HG02759 (cell line): ENCODE results near the gene CPSF4.
"Not testable (repeated sequence)": the region's sequence is repeated elsewhere in the genome, so short reads cannot be mapped to it uniquely, and the experiment has no call there.

ENCODE experiments used
- ATAC-seq: cut with Tn5 transposase; IDR thresholded peaks from one replicate; pipeline ENCODE4 v1.9.1; 2021; ENCODE audit warnings: mild to moderate bottlenecking, moderate library complexity; ENCODE audit not compliant: unreplicated experiment

CPSF4 gene

DNA sequence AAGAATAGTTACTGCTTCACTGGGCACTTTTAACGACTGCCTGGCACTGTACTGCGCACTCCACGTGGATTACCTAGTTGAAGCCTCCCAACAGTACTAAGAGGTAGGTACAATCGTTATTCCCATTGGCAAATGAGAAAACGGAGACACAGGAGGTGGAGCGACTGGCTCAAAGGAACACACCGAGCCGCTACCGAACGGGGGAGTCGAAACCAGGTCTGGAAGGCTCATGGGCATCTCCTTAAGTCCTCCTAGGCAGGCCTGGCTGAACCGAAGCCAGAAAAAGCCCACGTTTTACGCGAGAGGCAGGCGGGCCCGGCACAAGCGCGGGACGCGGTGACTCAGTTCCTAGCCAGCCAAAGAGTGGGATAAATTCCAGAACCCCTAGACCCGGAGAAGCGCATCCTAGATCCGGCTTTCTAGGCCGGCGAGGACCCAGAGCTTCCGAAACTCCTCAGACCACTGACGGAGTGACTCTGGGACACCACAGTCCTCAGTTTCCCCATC is 30.8 kb upstream of the CPSF4 start:
- ATAC-seq: no peak

DNA sequence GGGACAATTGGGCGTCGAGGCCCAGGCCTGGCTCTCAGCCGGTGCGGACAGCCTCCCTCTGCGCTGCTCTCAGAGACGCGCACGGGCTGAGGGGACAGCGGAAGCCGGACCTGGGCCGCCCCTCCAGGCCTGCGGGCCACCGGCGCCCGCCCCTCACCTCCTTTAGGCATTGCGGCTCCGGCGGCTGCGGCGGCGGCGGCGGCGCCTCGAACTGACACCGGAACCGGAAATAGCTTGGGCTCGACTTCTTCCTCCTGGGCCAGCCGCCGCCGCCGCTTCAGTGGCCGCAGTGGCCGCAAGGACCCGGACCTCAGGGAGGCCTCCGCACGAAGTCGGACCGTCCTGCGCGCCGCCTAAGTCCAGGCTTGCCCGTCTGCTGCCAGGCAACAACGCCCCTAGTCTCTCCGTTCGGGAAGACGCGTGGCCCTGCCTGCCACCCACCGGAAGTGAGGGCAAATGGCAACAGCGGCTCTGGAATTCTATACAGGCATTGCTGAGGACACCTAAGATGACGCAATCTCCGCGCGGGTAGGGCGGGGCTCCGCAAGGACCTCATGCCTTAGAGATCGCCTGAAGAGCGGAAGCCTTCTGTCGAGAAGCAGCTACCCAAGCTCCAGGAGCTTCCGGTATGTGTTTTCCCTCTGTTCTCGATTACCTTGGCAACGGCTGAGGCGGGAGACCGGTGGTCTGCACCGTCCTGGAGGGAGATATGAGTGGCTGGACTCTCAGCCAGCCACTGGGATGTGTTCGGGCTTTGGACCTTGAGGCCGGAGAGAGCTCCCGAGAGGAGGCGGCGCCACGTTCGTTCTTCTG is 30.2 kb upstream of the CPSF4 start, which contains the start of the genes BUD31 and PDAP1:
TSS of gene BUD31 (plus strand) at position 591 of the 813 bp plus-strand sequence. CDS start 2,124 bp downstream, outside the sequence.
TSS of gene PDAP1 (minus strand) at position 219 of the 813 bp plus-strand sequence. CDS start at position 170, 49 bp downstream.
- peak; percentile 79 for ATAC-seq

DNA sequence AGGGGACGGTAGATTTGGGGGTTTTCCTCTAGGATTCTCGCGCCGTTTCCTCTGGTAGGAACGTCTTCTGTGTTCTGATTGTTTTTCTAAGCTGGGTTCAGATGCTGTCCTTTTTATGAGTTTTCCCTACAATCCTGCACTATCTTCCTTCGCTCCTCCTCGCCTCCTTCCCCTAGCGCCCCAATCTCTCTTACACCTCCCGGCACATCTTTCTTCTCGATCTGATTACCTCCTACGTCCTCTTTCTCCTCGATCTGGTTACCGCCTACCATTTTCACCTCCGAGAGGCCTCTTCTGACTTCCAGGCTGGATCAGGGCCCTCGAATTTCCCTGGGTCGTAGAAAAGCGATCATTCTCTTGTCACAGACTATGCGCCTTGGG is 29.6 kb upstream of the CPSF4 start:
- ATAC-seq: peak; percentile 3

DNA sequence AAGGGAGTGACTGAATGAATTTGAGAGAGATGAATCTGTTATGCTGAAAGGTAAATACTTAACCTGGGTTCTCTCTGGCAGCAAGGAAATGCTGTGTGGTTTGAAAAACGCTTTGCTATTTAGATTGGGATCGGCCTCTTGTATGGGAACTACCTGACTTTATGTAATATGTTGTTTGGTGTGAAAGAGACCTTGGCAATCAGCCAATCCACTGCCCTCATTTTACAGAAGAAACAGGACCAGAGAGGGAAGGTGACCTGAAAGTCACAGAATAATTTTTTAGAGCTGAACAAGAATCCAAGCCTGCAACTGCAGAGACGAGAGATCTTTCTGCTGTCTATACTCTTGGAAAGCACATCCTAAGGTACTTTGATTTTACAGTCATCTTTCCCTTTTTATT is 28.9 kb upstream of the CPSF4 start:
- no peak for ATAC-seq

DNA sequence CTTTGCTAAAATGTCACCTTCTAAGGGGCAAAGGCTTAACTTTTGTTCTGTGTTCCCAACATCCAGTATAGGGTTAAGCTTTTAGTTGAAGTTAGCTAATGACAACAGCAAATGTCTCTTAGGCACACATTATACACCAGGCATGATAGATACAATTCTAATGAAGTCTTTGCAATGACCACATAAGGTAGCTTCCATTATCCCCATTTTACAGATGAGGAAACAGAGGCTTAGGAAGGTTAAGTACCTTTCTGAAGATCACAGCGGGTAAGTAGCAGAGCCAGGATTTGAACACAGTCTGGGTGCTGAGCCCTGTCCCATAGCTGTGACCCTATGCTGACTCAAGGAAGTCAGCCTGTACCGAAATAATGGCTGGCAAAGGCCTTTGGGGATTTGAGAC is 28.1 kb upstream of the CPSF4 start:
- ATAC-seq: no peak

DNA sequence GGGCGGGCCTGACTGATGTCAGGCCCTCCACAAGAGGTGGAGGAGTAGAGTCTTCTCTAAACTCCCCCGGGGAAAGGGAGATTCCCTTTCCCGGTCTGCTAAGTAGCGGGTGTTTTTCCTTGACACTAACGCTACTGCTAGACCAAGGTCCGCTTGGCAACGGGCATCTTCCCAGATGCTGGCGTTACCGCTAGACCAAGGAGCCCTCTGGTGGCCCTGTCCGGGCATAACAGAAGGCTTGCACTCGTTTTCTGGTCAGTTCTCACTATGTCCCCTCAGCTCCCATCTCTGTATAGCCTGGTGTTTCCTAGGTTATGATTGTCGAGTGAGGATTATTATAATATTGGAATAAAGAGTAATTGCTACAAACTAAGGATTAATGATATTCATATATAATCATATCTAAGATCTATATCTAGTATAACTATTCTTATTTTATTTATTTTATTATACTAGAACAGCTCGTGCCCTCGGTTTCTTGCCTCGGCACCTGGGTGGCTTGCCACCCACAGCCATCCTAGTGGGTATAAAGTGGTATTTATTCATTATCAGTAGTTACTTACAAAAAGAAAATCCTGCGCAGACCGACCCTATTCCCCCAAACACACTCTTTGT is 23.1 kb upstream of the CPSF4 start:
- ATAC-seq: not testable (repeated sequence)

DNA sequence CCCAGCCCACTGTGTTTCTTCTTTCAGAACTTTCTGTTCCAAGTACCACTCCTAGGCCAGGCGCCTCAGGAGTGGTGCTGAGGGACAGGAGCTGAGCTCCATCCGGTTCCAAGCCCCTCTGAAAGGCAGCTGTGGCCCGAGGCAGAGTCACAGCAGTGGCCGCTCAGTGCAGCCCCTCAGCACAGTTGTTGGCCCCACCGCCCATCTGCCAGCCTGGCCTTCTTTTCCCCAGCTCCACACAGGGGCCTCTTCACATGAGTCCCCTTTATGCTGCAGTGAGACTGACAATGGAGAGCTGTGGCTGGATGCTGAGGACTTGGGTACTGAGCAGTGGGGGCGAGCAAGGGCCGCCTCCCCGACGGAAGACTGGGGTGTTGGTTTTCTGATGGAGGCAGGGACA is 20.5 kb upstream of the CPSF4 start:
- no peak for ATAC-seq

DNA sequence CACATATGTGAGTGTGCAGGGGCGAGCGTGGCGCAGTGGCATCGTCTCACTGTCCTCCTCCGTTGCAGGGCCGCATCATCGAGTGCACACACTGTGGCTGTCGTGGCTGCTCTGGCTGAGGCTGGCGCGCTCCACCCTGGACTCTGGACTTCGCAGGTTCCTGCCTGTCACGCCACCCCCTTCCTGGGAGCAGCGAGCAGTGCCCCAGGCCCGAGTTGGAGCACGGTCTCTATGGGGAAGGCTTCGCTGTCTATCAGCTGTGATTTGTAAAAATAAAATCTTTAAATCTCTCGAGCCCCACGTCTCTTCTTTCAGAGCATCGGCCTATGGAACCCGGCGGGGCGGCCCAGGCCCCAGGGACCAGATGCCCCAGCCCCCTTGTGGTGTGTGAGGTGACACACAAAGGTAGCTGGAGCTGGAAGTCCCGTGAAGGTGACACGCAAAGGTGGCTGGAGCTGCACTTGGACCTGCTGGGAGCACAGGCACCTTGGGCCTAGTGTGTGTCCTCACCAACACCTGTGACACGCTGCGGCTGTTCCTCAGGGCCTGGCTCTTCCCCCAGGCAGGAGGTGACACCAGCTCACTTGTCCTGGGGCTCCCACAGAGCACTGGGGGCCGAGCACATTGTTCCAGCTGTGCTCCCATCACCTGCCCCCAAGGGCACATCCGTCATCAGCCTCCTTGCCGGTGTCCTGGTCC is 19.3 kb upstream of the CPSF4 start:
- no peak for ATAC-seq

DNA sequence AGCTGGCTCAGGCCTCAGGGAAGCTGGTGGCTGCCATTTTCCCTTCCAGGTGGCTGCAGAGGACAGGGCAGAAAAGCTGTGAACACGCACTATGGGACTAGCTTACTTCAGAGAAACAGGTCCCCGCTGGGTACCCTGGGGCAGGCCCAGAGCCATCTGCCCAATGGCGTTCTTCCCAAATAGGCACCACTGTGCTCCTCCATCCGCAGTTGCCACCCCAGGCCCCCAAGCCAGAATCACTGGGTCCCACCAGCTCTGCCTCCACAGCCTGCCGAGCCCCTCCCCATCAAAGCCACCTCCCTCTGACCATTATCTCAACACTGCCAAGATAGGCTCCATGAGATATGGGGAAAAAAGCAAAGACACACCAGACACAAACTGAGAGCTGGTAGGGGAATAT is 18.5 kb upstream of the CPSF4 start:
- no peak for ATAC-seq

DNA sequence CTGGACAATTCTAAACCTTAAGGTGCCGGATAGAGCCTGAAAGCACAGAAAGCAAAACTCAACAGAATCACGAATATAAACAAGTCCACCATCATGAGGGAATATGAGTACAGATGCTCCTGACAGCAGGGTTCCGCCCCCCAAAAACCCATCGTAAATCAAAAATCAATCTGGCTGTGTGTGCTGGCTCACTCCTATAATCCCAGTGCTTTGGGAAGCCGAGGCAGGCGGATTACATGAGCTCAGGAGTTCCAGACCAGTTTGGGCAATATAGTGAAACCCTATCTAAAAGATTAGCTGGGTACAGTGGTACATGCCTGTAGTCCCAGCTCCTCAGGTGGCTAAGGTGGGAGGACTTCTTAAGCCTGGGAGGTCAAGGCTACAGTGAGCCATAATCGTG is 17.8 kb upstream of the CPSF4 start:
- ATAC-seq: no peak

DNA sequence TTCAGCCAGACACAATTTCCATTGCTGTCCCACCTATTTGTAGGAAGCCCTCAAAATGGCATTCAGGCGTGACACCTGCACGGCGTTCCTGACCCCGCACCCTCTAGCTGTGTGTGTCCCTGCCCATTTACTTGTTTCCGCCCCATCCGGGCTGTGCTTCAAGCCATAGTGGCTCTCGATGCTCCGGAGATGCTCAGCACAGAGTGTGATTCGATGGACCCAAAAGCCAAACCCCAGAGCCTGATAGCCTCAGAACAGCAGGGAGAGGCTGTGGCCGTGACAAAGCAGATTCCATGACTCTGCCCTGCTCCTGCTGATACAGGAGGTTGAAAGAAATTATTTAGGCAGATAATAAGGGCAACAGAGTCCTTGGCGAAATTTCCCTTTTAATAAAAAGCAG is 16.6 kb upstream of the CPSF4 start:
- ATAC-seq: no peak

DNA sequence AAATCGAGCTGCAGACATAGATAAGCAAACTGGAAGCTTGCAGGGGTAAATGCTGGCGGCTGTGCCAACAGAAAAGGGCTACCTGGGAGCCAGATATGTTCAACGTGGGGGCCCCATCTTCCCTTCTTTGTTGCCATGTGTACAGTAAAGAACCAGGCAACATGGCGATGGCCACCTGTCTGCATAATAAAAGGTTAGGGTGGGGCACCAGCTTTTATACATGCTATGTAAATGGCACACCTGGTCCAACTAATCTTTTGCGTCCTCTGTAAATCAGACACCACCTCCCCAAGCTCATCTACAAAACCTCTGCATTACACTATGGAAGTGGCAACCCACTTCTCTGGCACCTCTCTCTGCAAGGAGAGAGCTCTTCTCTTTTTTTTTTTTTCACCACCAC is 16.1 kb upstream of the CPSF4 start:
- ATAC-seq: no peak

DNA sequence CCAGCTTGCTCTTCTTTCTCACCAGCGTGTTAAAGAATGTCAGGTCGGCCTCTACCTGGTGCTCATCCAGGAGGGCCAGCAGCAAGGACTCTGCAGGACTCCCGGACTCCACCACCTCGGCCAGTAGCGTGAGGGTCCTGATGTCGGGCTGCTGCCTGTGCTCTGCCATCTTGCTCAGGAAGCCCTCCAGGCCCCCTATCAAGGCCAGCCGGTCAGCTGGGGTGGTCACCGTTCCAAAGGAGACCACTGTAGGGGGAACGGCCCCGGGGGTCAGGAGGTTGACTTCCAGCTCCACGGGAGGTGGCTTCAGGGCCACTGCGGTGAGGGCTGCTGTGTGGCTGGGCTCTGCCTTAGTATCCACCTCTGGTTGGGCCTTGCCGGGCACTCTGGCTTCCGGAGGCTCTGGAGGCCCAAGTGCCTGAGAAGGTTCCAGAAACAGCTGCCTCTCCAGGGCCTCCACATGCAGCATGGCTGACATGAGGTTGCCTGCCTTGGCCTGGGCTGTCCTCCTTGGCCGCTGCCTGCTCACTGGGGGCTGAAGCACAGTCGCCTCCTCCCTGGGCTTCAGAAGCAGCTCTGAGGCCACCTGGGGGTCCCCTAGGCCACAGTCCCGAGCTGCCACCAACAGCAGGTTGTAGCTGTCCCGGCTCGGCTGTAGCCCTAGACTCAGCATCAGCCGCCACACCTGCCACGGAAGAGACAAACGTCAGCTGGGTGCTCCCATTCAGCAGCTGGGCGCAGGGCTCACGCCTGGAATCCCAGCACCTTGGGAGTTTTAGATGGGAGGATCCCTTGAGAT is 13.6 kb upstream of the CPSF4 start:
- ATAC-seq: no peak

DNA sequence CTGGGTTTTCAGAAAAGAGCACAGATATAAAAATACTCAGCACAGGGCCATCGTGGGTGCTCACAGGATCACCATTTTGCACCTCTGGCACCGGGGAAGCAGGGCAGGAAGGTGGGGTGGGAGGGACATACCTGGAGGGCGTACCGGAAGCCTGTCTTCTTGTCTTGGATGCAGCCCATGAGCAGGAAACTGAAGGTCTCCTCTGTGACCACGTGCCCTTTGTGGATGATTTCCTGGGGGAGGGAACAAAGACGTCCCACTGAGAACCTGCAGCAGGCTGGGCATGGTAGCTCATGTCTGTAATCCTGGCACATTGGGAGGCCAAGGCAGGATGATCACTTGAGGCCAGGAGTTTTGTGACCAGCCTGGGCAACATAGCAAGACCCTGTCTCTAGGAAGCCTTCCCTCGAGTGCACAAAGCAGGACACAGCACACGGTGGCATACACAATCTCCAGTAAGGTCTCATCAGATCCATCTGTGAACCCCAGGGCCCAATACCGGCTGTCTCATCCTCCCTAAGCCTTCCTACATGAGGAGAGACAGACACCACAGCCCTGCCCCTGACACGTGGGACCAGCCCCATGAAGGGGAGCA is 9.7 kb upstream of the CPSF4 start:
- no peak for ATAC-seq

DNA sequence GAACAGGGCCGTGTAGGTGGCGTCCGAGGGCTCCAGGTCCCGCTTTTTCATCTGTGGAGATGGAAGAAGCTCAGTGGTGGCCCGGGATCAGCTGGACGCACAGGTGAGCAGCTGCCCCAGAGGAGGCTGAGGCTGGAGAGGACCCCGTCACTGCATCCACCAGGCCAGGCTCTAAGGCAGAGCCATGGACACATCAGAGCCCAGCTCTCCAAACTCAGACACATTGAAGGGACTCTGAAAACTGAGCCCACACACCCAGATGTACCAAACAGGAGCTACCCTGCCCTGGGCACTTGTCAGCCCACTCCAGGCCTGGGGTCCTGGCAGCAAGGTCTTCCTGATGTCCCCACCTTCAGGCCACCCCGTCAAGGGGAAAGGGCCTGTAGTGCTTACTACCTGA is 9.0 kb upstream of the CPSF4 start:
- ATAC-seq: no peak

DNA sequence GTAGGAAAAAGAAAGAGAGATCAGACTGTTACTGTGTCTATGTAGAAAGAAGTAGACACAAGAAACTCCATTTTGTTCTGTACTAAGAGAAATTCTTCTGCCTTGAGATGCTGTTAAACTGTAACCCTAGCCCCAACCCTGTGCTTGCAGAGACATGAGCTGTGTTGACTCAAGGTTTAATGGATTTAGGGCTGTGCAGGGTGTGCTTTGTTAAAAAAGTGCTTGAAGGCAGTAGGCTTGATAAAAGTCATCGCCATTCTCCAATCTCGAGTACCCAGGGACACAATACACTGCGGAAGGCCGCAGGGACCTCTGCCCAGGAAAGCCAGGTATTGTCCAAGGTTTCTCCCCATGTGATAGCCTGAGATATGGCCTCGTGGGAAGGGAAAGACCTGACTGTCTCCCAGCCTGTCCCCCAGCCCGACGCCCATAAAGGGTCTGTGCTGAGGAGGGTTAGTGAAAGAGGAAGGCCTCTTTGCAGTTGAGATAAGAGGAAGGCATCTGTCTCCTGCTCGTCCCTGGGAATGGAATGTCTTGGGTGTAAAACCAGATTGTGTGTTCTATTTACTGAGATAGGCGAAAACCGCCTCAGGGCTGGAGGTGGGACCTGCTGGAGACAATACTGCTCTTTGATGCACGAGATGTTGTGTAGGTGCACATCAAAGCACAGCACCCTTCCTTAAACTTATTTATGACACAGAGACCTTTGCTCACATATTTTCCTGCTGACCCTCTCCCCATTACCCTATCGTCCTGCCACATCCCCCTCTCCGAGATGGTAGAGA is 6.8 kb upstream of the CPSF4 start:
- ATAC-seq: not testable (repeated sequence)

DNA sequence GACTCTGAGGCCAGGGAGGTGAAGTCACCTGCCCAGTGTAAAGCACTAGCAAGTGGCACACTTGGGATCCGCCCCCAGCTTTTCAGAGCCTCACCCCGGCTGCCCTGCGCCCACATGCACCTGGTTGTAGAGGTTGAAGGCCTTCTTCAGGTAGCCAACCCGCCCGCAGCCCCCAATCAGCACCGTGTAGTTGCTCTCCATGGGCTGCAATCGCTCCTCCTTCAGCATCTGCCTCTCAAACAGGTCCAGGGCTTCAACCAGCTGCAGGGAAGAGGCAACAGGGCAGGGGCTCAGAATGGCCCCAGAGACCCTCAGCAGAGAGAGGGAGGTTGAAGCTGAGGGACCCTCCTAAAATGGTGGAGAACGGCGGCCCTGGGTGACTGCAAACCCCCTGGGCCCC is 5.6 kb upstream of the CPSF4 start:
- no peak for ATAC-seq

DNA sequence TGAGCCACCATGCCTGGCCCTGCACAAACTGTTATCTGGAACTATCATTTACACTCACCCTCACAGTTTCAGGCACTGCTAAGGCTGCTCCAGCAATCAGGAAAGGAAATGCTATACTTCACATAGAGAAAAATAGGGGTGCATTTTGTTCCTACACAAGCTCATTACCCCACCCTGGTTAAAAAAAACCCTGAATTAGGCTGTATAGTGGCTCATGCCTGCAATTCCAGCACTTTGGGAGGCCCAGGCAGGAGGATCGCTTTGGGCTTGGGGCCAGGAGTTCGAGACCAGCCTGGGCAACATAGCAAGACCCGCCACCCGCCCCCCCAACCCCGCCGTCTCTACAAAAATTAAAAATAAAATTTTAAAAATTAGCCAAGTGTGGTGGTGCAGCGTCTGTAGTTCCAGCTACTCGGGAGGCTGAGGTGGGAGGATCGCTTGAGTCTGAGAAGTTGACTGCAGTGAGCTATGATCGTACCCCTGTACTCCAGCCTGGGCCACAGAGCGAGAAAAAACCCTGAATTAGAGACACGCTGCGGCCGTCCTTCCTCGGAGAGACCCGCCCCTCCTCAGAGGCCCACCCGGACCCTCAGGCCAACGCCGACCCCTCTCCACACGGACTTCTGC is 684 bp upstream of the CPSF4 start:
- ATAC-seq: no peak

DNA sequence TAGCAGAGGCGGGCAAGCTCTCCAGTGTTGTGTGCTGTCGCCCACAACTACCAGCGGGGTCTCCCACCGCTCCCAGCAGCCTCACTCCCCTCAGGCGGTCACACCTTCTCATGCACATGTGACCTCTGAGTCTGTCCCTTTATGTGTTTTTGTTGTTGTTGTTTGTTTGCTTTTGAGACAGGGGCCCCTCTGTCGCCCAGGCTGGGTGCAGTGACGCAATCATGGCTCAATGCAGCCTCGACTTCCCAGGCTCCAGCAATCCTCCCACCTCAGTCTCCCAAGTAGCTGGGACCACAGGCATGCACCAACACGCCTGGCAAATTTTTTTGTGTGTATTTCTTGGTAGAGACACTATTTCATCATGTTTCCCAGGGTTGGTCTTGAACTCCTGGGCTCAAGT is 1.5 kb downstream of the CPSF4 start:
- ATAC-seq: no peak
